HFFc6 (cell line): ENCODE measurements around the gene EGR1. TPM values are rescaled to one million over a fixed set of nuclear protein-coding genes. Genes with fewer than 3 reads are reported as not detected.

ENCODE experiments used
- DNase-seq: peaks from one replicate; pipeline ENCODE4 v3.0.0-alpha.2; 2018
- H3K27ac Mint-ChIP-seq: 2 replicates; pipeline ENCODE4 v1.8.0; 2020; ENCODE audit warnings: mild to moderate bottlenecking, mixed read lengths
- H3K27me3 Mint-ChIP-seq: 2 replicates; pipeline ENCODE4 v1.8.0; 2021; ENCODE audit warnings: mild to moderate bottlenecking, moderate library complexity, mixed read lengths; ENCODE audit not compliant: insufficient read depth
- H3K36me3 Mint-ChIP-seq: 2 replicates; pipeline ENCODE4 v1.8.0; 2021; ENCODE audit warnings: low read depth, mixed read lengths
- H3K4me1 Mint-ChIP-seq: 2 replicates; pipeline ENCODE4 v1.8.0; 2020; ENCODE audit warnings: low read depth, mixed read lengths
- H3K4me3 Mint-ChIP-seq: 2 replicates; pipeline ENCODE4 v1.8.0; 2020; ENCODE audit warnings: mild to moderate bottlenecking, moderate library complexity, mixed read lengths
- H3K9me3 Mint-ChIP-seq: 2 replicates; pipeline ENCODE4 v1.8.0; 2020; ENCODE audit warnings: mild to moderate bottlenecking, mixed read lengths
- total RNA-seq, 6 experiments: library from RNA; stranded (reverse); fragmentation: NEBNext Ultra II Directional; extraction: Animal tissue kit (Norgen Biotek cat#: 25700); gene quantifications; 2 replicates in 1 of 6; 3 replicates in 5 of 6; pipeline ENCODE4 v1.2.3, GENCODE V29; 2021
- TF ChIP-seq, protein P1 (sequence below): fragments of 200-600 bp; sonication (generic); IDR thresholded peaks from 2 replicates; pipeline ENCODE4 v1.5.0; 2021; ENCODE audit warnings: antibody characterized with exemption, mild to moderate bottlenecking

The EGR1 gene
- total RNA-seq, 6 experiments from 2014 or later: 58.3 to 156 (median 135) TPM

DNA sequence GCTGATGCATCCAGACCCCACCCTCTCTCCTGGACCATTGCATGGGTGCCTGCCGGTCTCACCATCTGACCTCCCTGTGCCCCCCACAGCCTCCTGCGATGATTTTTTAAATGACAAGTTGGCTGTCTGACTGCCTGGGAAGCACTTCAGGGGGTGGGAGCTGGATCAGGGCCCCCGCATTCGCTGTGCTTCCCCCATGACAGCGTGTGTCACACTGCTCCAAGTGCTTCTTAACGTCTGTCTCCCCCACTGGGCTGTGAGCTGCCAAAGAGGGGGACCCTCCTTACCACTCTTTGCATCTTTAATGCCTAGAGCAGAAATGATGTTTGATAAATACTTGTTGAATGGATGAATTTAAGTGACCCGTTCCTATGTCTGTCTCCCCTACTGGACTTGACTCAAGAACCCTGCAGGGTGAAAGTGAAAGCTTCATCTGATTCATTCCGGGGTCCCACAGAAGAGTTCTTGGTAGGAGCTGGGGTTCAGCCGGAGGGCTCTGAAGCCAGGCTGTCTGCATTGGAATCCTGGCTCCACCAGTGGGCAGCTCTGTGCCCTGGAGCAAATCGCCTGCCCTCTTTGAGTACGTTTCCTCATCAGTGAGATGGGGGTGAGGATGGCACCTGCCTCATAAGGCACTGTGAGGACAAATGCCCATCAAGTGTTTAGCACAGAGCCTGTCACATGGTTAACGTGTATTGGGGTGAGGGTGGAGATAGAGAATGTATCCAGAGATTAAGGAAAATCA, 7.6 kb upstream of the EGR1 start:
- H3K27me3 Mint-ChIP-seq: peaks cover 8% of the 10 kb centered on the region; the same call in 1 of the 2 replicates

DNA sequence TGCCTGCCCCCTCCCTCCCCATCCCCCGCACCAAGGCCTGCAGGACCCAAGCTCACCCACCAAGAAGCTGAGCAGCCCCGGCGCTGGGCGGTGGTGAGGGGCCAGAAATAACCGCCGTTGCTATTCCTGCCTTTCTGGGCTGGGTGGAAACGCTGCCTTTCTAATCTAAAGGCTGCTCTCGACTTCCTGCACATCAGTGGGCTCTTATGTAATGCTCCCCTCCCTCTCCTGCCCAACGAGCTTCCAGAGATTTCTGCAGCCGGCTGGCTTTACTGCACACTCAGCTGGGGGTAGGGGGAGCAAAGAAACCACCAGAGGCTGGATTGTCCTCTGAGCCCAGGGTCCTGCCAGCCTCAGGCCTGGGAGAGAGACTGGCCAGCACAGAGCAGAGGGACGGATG, 6.9 kb upstream of the EGR1 start:
- Mint-ChIP-seq H3K27me3 (peaks cover 8% of the 10 kb centered on the region; the same call in 1 of the 2 replicates), H3K9me3 (no peaks in the 10 kb centered on the region)
- DNase-seq: no peak

More for the DNA sequence above, 7.6 kb upstream of the EGR1 start:
- Mint-ChIP-seq H3K4me1 (peaks cover 12% of the 10 kb centered on the region), H3K36me3 (no peaks in the 10 kb centered on the region), H3K4me3 (no peak overlapping the region), H3K9me3 (no peaks in the 10 kb centered on the region), H3K27ac (no peak overlapping the region)
- TF ChIP-seq, protein P1, sequence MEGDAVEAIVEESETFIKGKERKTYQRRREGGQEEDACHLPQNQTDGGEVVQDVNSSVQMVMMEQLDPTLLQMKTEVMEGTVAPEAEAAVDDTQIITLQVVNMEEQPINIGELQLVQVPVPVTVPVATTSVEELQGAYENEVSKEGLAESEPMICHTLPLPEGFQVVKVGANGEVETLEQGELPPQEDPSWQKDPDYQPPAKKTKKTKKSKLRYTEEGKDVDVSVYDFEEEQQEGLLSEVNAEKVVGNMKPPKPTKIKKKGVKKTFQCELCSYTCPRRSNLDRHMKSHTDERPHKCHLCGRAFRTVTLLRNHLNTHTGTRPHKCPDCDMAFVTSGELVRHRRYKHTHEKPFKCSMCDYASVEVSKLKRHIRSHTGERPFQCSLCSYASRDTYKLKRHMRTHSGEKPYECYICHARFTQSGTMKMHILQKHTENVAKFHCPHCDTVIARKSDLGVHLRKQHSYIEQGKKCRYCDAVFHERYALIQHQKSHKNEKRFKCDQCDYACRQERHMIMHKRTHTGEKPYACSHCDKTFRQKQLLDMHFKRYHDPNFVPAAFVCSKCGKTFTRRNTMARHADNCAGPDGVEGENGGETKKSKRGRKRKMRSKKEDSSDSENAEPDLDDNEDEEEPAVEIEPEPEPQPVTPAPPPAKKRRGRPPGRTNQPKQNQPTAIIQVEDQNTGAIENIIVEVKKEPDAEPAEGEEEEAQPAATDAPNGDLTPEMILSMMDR: no peak; the same call in 1 of the 2 replicates
- DNase-seq: no peak

DNA sequence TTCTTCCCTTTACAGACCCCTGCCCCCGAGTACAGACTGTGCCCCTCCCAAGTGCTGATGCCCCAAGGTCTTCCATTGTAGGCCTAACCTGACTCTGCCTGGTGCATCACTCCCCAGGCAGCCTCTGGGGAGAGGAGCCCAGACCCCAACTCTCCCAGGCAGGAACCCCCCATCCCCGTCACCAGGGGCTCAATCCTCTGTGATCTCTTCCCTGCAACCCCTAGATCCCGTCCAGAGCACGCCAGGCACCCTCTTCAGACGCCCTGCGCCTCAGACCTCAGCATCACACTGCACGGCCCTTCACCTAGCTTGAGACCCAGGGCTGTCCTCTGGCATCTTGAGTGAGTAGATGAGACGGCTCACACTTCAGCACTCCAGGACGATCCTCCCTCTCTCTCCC, 6.4 kb upstream of the EGR1 start:
- H3K36me3 Mint-ChIP-seq: no peaks in the 10 kb centered on the region

More for the DNA sequence above, 6.9 kb upstream of the EGR1 start:
- H3K27ac Mint-ChIP-seq: no peak overlapping the region
- TF ChIP-seq, protein P1: no peak
- H3K4me3 Mint-ChIP-seq: no peak overlapping the region
- H3K4me1 Mint-ChIP-seq: peaks cover 13% of the 10 kb centered on the region
- no peaks in the 10 kb centered on the region for H3K36me3 Mint-ChIP-seq

GRCh38 chr5:138459311-138459933, 5.9 kb upstream of the EGR1 start:
- H3K36me3 Mint-ChIP-seq: no peaks in the 10 kb centered on the region
- H3K27ac Mint-ChIP-seq: no peak overlapping the region
- H3K4me1 Mint-ChIP-seq: peaks cover 16% of the 10 kb centered on the region
- H3K27me3 Mint-ChIP-seq: peaks cover 7% of the 10 kb centered on the region; the same call in 1 of the 2 replicates
- DNase-seq: no peak
- no peak overlapping the region for H3K4me3 Mint-ChIP-seq
- no peaks in the 10 kb centered on the region for H3K9me3 Mint-ChIP-seq
- TF ChIP-seq, protein P1: no peak

More for the DNA sequence above, 6.4 kb upstream of the EGR1 start:
- Mint-ChIP-seq H3K4me1 (peaks cover 16% of the 10 kb centered on the region), H3K4me3 (no peak overlapping the region), H3K9me3 (no peaks in the 10 kb centered on the region), H3K27ac (no peak overlapping the region), H3K27me3 (peaks cover 7% of the 10 kb centered on the region; the same call in 1 of the 2 replicates)
- TF ChIP-seq, protein P1: no peak
- no peak for DNase-seq

- TF ChIP-seq, protein P1: no peak
- Mint-ChIP-seq H3K9me3 (no peaks in the 10 kb centered on the region), H3K4me1 (peaks cover 16% of the 10 kb centered on the region), H3K27ac (no peak overlapping the region), H3K4me3 (no peak overlapping the region), H3K27me3 (peaks cover 4% of the 10 kb centered on the region), H3K36me3 (no peaks in the 10 kb centered on the region)
- DNase-seq: no peak
Observed at GRCh38 chr5:138460032-138460693, 5.1 kb upstream of the EGR1 start.
